Measurements from ENCODE around the gene POLD1.

The POLD1 gene

GRCh38 chr19:50418176-50419021 lies 34.3 kb downstream of the POLD1 start, which contains the start of gene SPIB:
TSS of gene SPIB (plus strand) at chr19:50418938. CDS start at chr19:50418963, 25 bp downstream.
- Histone ChIP-seq H3K9ac (ENCODE audit: low read depth in 1 of 2, low read length in 2 of 2) (peak within 1 kb of the TSS; percentile 8 to 48), H3K4me3 (ENCODE audit: low read length in 2 of 2) (peak within 1 kb of the TSS; percentile 28 to 65), H3K36me3 (ENCODE audit: control insufficient read depth in 2 of 2, insufficient read depth in 2 of 2, low read length in 2 of 2) (no peaks in the 10 kb centered on the region), H3K4me1 (ENCODE audit: control insufficient read depth in 2 of 2, insufficient read depth in 2 of 2, low read length in 2 of 2) (peaks cover 0 to 10% of the 10 kb centered on the region in 2 donors), H3K27me3 (ENCODE audit: control insufficient read depth in 2 of 2, insufficient read depth in 2 of 2, low read length in 2 of 2) (peaks cover 7 to 23% of the 10 kb centered on the region in 2 donors), H3K9me3 (ENCODE audit: control insufficient read depth in 2 of 2, low read length in 2 of 2) (no peaks in the 10 kb centered on the region), H3K27ac (ENCODE audit: low read depth in 2 of 2, low read length in 2 of 2) (peak within 1 kb of the TSS; percentile 32 to 37)

DNA sequence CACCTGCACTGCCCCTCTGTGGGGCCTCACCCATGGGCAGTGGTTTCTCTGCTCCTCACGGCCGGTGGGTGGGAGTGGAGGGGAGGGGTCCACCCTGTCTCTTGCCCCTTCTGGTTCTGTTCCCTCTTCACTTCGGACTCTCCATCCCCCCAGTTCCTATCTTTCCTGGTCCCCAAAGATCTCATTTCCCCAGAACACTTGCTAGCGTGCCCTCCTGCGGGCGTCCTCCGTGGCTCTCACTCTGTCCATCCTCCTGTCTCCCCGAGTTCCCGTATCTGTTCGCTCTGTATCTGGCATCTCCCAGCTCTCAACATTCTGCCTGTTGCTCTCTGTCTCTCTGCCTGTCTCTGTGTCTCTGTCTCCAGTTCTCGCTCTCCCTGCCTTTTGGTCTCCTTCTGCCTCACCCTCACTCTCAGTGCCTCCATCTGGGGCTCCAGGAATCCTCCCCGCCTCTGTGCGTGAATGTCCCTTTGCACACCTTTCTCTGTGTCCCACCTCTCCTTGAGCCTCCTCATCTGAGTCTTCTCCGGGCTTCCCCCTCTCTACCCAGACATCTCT lies 35.0 kb downstream of the POLD1 start:
- peak overlapping the region; percentile 8 to 48 for H3K9ac ChIP-seq (ENCODE audit: low read depth in 1 of 2, low read length in 2 of 2)
- H3K27ac ChIP-seq (ENCODE audit: low read depth in 2 of 2, low read length in 2 of 2), result peak overlapping the region; percentile 32 to 37
- H3K4me3 ChIP-seq (ENCODE audit: low read length in 2 of 2), result peak overlapping the region; percentile 28 to 65
- H3K36me3 ChIP-seq (ENCODE audit: control insufficient read depth in 2 of 2, insufficient read depth in 2 of 2, low read length in 2 of 2), result peaks cover 0 to 1% of the 10 kb centered on the region in 2 donors
- H3K27me3 ChIP-seq (ENCODE audit: control insufficient read depth in 2 of 2, insufficient read depth in 2 of 2, low read length in 2 of 2), result peaks cover 7 to 23% of the 10 kb centered on the region in 2 donors
- H3K9me3 ChIP-seq (ENCODE audit: control insufficient read depth in 2 of 2, low read length in 2 of 2), result no peaks in the 10 kb centered on the region
- H3K4me1 ChIP-seq (ENCODE audit: control insufficient read depth in 2 of 2, insufficient read depth in 2 of 2, low read length in 2 of 2), result peaks cover 0 to 10% of the 10 kb centered on the region in 2 donors

DNA sequence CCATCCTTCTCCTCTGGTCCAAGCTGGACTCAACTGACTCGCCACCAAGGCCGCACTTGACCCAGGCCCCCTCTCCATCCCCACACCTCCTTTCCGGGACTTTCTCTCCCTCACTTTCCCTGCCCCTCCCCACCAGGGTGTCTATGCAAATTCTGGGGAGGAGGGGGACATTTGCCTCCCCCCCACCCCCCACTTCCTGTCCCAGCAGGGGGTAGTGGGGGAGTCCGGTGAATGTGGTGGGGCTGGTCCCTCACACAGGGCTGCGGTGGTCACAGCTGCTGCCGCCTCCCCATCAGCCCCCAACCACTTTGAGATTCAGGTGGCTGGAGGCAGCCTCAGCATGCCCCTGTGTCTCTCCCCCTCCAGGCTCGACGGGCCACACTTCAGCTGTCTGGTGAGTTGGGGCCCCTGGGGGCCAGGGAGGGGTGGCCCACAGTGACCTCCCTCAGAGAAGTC lies 35.5 kb downstream of the POLD1 start:
- Histone ChIP-seq H3K27ac (ENCODE audit: low read depth in 2 of 2, low read length in 2 of 2) (peak overlapping the region; percentile 32 to 37), H3K36me3 (ENCODE audit: control insufficient read depth in 2 of 2, insufficient read depth in 2 of 2, low read length in 2 of 2) (peaks cover 0 to 2% of the 10 kb centered on the region in 2 donors), H3K9ac (ENCODE audit: low read depth in 1 of 2, low read length in 2 of 2) (no peak overlapping the region), H3K4me1 (ENCODE audit: control insufficient read depth in 2 of 2, insufficient read depth in 2 of 2, low read length in 2 of 2) (peaks cover 0 to 10% of the 10 kb centered on the region in 2 donors), H3K4me3 (ENCODE audit: low read length in 2 of 2) (peak overlapping the region; percentile 28 to 65), H3K9me3 (ENCODE audit: control insufficient read depth in 2 of 2, low read length in 2 of 2) (no peaks in the 10 kb centered on the region), H3K27me3 (ENCODE audit: control insufficient read depth in 2 of 2, insufficient read depth in 2 of 2, low read length in 2 of 2) (peaks cover 7 to 23% of the 10 kb centered on the region in 2 donors)

DNA sequence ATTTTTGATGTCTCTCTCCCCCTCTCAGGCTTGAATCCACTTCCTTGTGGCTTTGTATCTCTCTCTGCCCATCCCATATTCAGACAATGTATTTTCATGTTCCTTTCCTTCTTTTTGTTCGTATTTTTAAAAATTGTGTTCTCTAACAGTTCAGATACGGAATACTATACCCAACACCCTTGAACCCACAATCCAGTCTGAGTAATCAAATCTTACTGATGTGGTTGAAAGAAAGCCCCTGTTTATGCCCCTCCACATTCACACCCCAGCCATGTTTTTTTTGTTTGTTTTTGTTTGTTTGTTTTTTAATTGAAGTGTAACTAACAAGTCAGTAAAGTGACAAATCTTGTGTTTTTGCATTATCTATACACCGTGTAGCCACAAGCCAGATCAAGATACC lies 36.0 kb downstream of the POLD1 start:
- Histone ChIP-seq H3K9me3 (ENCODE audit: control insufficient read depth in 2 of 2, low read length in 2 of 2) (no peaks in the 10 kb centered on the region), H3K4me1 (ENCODE audit: control insufficient read depth in 2 of 2, insufficient read depth in 2 of 2, low read length in 2 of 2) (peaks cover 0 to 9% of the 10 kb centered on the region in 2 donors), H3K9ac (ENCODE audit: low read depth in 1 of 2, low read length in 2 of 2) (no peak overlapping the region), H3K27me3 (ENCODE audit: control insufficient read depth in 2 of 2, insufficient read depth in 2 of 2, low read length in 2 of 2) (peaks cover 7 to 23% of the 10 kb centered on the region in 2 donors), H3K36me3 (ENCODE audit: control insufficient read depth in 2 of 2, insufficient read depth in 2 of 2, low read length in 2 of 2) (peaks cover 0 to 2% of the 10 kb centered on the region in 2 donors), H3K4me3 (ENCODE audit: low read length in 2 of 2) (peak overlapping the region in 1 of 2 donors; percentile 65), H3K27ac (ENCODE audit: low read depth in 2 of 2, low read length in 2 of 2) (no peak overlapping the region)

DNA sequence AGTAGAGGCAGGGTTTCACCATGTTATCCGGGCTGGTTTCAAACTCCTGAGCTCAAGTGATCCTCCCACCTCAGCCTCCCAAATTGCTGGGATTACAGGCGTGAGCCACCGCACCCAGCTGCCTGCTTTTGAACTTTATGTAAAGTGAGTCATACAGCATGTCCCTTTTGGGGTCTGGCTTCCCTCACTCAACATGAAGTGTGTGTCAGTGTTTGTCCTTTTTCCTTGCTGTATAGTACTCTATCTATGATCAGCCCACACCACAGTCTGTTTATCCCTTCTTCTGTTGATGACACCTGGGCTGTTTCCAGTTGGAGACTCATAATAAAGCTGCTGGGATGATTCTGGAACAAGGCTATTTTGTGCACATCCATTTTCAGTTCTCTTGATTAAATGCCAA lies 36.7 kb downstream of the POLD1 start:
- Histone ChIP-seq H3K36me3 (ENCODE audit: control insufficient read depth in 2 of 2, insufficient read depth in 2 of 2, low read length in 2 of 2) (peaks cover 0 to 2% of the 10 kb centered on the region in 2 donors), H3K27ac (ENCODE audit: low read depth in 2 of 2, low read length in 2 of 2) (no peak overlapping the region), H3K9me3 (ENCODE audit: control insufficient read depth in 2 of 2, low read length in 2 of 2) (no peaks in the 10 kb centered on the region), H3K27me3 (ENCODE audit: control insufficient read depth in 2 of 2, insufficient read depth in 2 of 2, low read length in 2 of 2) (peaks cover 7 to 23% of the 10 kb centered on the region in 2 donors), H3K9ac (ENCODE audit: low read depth in 1 of 2, low read length in 2 of 2) (no peak overlapping the region), H3K4me3 (ENCODE audit: low read length in 2 of 2) (no peak overlapping the region), H3K4me1 (ENCODE audit: control insufficient read depth in 2 of 2, insufficient read depth in 2 of 2, low read length in 2 of 2) (peaks cover 0 to 8% of the 10 kb centered on the region in 2 donors)

GRCh38 chr19:50422397-50423278 lies 38.5 kb downstream of the POLD1 start:
- Histone ChIP-seq H3K36me3 (ENCODE audit: control insufficient read depth in 2 of 2, insufficient read depth in 2 of 2, low read length in 2 of 2) (peaks cover 0 to 2% of the 10 kb centered on the region in 2 donors), H3K4me1 (ENCODE audit: control insufficient read depth in 2 of 2, insufficient read depth in 2 of 2, low read length in 2 of 2) (no peaks in the 10 kb centered on the region), H3K9ac (ENCODE audit: low read depth in 1 of 2, low read length in 2 of 2) (no peak overlapping the region), H3K9me3 (ENCODE audit: control insufficient read depth in 2 of 2, low read length in 2 of 2) (no peaks in the 10 kb centered on the region), H3K27me3 (ENCODE audit: control insufficient read depth in 2 of 2, insufficient read depth in 2 of 2, low read length in 2 of 2) (peaks cover 7 to 23% of the 10 kb centered on the region in 2 donors), H3K27ac (ENCODE audit: low read depth in 2 of 2, low read length in 2 of 2) (no peak overlapping the region), H3K4me3 (ENCODE audit: low read length in 2 of 2) (no peak overlapping the region)

DNA sequence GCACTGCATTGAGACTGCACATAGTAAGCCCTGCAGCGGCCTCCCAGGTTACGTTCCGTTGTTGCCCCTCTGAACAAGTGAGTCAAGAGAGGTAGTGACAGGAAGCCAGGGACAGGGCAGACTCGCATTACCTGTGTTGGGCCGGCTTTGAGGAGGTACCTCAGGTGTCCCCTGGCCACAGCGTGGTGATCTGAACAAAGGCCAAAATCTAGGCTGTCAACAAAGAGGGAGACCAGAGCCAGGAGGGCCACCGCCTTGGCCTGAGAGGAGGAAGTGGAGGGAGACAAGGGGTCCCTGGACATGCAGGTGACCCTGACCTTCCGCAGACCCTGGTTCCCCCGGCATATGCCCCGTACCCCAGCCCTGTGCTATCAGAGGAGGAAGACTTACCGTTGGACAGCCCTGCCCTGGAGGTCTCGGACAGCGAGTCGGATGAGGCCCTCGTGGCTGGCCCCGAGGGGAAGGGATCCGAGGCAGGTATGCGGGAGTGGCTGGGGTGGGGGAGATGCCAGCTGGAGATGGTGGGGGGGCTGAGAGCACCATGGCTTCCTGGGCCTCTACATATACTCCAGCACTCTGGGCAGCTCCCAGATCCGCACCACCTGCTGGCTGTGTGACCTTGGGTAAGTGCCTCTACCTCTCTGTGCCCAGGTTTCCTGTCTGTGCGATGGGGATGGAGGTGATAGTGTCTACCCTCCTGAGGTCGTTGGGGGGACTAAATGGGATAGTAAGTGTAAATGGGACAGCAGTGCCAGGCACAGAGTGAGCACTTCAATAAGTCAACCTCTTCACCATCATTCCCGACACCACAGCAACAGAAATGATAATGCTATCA lies 39.3 kb downstream of the POLD1 start:
- no peak overlapping the region for H3K27ac ChIP-seq (ENCODE audit: low read depth in 2 of 2, low read length in 2 of 2)
- H3K27me3 ChIP-seq (ENCODE audit: control insufficient read depth in 2 of 2, insufficient read depth in 2 of 2, low read length in 2 of 2), result peaks cover 7 to 17% of the 10 kb centered on the region in 2 donors
- H3K4me1 ChIP-seq (ENCODE audit: control insufficient read depth in 2 of 2, insufficient read depth in 2 of 2, low read length in 2 of 2), result peaks cover 4% of the 10 kb centered on the region in 2 donors
- H3K9ac ChIP-seq (ENCODE audit: low read depth in 1 of 2, low read length in 2 of 2), result no peak overlapping the region
- no peak overlapping the region for H3K4me3 ChIP-seq (ENCODE audit: low read length in 2 of 2)
- no peaks in the 10 kb centered on the region for H3K9me3 ChIP-seq (ENCODE audit: control insufficient read depth in 2 of 2, low read length in 2 of 2)
- H3K36me3 ChIP-seq (ENCODE audit: control insufficient read depth in 2 of 2, insufficient read depth in 2 of 2, low read length in 2 of 2), result peaks cover 0 to 2% of the 10 kb centered on the region in 2 donors

DNA sequence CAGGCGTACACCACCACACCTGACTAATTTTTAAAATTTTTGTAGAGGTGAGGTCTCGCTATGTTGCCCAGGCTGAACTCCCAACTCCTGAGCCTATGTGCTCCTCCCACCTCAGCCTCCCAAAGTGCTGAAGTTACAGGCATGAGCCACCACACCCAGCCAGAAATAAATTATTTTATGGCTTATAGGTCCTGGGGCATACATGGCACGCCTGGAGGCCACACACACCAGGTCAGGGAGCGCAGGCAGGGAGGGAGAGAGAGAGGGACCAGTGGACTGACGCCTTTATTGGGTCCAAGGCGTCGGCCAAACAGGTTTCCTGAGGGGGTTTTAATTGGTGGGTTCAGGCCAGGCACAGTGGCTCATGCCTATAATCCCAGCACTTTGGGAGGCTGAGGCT lies 41.4 kb downstream of the POLD1 start:
- Histone ChIP-seq H3K4me3 (ENCODE audit: low read length in 2 of 2) (no peak overlapping the region), H3K9me3 (ENCODE audit: control insufficient read depth in 2 of 2, low read length in 2 of 2) (no peaks in the 10 kb centered on the region), H3K36me3 (ENCODE audit: control insufficient read depth in 2 of 2, insufficient read depth in 2 of 2, low read length in 2 of 2) (peaks cover 0 to 2% of the 10 kb centered on the region in 2 donors), H3K27ac (ENCODE audit: low read depth in 2 of 2, low read length in 2 of 2) (no peak overlapping the region), H3K27me3 (ENCODE audit: control insufficient read depth in 2 of 2, insufficient read depth in 2 of 2, low read length in 2 of 2) (peaks cover 2 to 3% of the 10 kb centered on the region in 2 donors), H3K4me1 (ENCODE audit: control insufficient read depth in 2 of 2, insufficient read depth in 2 of 2, low read length in 2 of 2) (peaks cover 4% of the 10 kb centered on the region in 2 donors), H3K9ac (ENCODE audit: low read depth in 1 of 2, low read length in 2 of 2) (no peak overlapping the region)

DNA sequence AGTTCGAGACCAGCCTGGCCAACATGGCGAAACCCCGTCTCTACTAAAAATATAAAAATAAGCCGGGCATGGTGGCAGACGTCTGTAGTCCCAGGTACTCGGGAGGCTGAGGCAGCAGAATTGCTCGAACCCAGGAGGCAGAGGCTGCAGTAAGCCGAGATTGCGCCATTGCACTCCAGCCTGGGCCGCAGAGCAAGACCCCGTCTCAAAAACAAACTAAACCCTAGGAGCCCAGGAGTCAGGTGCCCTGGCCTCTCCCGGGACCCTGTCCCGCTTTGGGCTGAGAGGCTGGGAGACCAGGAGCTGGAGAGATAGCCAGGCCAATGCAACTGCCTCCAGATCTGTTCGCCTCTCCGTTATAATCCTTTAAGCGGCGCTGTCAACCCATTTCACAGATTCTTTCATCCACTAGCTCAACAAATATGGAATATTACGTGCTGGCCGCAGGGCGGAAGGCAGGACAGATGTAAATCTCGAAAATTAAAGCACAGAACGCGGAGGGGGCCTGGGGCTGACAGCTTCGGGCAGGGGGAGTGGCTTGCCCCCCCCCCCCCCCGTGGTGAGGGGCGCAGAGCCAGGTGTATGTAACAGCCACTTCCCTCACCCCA lies 43.3 kb downstream of the POLD1 start:
- H3K9ac ChIP-seq (ENCODE audit: low read depth in 1 of 2, low read length in 2 of 2), result peak overlapping the region in 1 of 2 donors; percentile 33
- H3K27ac ChIP-seq (ENCODE audit: low read depth in 2 of 2, low read length in 2 of 2), result peak overlapping the region; percentile 32 to 35

More for the DNA sequence above, 43.3 kb downstream of the POLD1 start:
- H3K36me3 ChIP-seq (ENCODE audit: control insufficient read depth in 2 of 2, insufficient read depth in 2 of 2, low read length in 2 of 2), result peaks cover 0 to 2% of the 10 kb centered on the region in 2 donors
- peak overlapping the region in 1 of 2 donors; percentile 35 for H3K4me3 ChIP-seq (ENCODE audit: low read length in 2 of 2)
- H3K4me1 ChIP-seq (ENCODE audit: control insufficient read depth in 2 of 2, insufficient read depth in 2 of 2, low read length in 2 of 2), result peaks cover 6 to 11% of the 10 kb centered on the region in 2 donors
- H3K27me3 ChIP-seq (ENCODE audit: control insufficient read depth in 2 of 2, insufficient read depth in 2 of 2, low read length in 2 of 2), result peaks cover 5 to 8% of the 10 kb centered on the region in 2 donors
- no peaks in the 10 kb centered on the region for H3K9me3 ChIP-seq (ENCODE audit: control insufficient read depth in 2 of 2, low read length in 2 of 2)
